Measurements from ENCODE around the gene DAZAP2. TPM values are rescaled to one million over a fixed set of nuclear protein-coding genes. Genes with fewer than 3 reads are reported as not detected.
A peak's percentile ranks its signal among the peaks of the same experiment; 100 is the strongest.

Gene DAZAP2, protein sequence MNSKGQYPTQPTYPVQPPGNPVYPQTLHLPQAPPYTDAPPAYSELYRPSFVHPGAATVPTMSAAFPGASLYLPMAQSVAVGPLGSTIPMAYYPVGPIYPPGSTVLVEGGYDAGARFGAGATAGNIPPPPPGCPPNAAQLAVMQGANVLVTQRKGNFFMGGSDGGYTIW
- 233 and 309 TPM in 2 replicates for total RNA-seq (2014; rRNA removed; shearing (Covaris generic); ENCODE audit: low replicate concordance)

DNA sequence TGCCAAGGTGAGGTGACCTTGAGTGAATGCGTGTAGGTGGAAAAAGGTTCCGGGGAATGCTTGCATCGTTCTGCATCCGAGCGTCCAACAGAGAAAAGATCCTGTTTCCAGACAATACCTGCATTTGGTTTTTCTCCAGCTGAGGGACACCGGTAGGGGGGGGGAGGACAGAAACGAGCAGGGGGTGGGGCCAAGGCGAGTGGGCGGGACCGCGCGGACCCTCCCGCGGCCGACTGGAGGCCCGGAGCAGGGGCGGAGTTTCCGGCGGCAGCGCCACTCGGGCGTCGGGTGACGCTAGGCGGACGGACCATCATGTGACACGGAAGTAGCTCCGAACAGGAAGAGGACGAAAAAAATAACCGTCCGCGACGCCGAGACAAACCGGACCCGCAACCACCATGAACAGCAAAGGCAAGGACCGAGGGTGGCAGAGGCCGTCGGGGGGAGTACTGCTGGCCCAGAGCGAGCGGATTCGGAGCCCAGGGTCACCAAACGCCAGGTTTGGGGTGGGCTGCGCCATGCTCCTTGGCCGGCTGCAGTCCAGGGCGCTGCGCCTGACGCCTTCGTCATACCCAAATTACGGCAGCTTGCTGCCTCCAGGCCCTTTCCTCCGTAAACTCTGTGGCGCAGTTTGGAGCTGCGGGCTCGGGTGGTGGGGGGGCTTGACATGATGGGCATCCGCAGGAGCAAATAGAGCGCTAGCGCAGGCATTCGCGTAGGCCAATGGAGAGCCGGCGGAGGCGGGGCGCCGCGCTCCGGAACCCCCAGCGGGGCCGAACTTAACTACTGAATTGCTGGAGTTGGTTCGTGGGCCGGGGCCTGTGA lies at the start of gene DAZAP2:
Gene DAZAP2 (plus strand): TSS at position 317 of the 825 bp plus-strand sequence. CDS start 82 bp downstream, at position 399.
- DNase-seq (ENCODE audit: low read depth) = peak; percentile 92
- in situ Hi-C loops (cut with HindIII; ENCODE audit: low pct_unique_long_range_greater_than_20kb, low sequenced_read_pairs) = no loop called here

GRCh38 chr12:51189790-51190355 lies 48.8 kb upstream of the DAZAP2 start:
- in situ Hi-C loops (cut with HindIII; ENCODE audit: low pct_unique_long_range_greater_than_20kb, low sequenced_read_pairs) = no loop called here
- no peak for DNase-seq (ENCODE audit: low read depth)

DNA sequence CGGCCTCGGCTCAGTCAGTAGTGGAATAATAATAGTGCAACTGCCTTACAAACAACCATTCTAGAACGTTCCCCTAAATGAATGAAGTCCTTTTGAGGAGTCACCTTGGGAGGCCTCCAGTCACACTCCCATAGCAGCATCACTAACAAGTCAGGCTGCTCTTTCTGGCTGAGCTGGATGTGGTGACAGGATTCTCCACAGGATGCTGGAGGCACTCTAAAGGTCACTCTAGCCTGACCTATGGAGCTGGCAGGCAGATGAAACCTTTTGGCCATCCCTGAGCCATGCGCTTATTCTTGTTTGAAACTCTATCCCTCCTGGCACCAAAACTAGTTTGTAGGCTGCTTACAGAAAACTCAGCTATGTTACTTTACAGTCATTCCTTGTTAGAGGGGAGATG lies 47.8 kb upstream of the DAZAP2 start:
- no peak for DNase-seq (ENCODE audit: low read depth)
- in situ Hi-C loops (cut with HindIII; ENCODE audit: low pct_unique_long_range_greater_than_20kb, low sequenced_read_pairs) = no loop called here

DNA sequence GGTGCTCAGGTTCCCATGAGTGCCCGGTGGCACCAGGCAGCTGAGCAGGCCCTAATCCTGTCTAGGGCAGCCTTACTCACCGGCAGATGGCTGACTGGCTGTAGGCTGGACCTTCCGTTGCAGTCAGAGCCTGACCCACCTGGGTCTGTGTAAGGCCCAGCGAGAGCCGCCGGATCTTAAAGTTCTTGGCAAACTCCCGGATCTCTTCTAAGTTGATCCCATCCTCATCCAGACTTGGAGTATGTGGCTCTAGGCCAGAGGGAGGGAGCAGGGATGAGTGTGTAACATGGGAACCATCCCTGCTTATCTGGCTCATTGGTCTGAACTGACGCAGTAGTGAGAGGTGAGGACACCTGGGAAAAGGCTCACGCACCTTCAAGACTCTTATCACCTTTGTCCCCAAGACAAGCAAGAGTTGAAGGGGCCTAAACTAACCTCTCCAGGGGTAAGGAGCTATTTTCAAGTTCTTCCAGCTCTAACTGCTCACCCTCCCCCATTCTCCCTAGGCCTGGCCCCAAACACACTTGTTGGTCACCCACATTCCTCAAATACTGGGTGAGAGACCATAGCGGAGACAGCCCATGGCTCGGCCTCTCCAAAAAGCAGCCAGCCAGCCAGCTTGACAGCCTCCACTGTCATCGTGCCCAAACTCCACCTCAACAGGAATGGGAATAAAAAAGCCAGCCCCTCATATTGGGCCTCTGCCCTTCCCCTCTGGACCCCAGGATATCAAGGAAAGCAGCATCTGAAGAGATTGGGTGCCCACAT lies 46.9 kb upstream of the DAZAP2 start:
- in situ Hi-C loops (cut with HindIII; ENCODE audit: low pct_unique_long_range_greater_than_20kb, low sequenced_read_pairs) = no loop called here

DNA sequence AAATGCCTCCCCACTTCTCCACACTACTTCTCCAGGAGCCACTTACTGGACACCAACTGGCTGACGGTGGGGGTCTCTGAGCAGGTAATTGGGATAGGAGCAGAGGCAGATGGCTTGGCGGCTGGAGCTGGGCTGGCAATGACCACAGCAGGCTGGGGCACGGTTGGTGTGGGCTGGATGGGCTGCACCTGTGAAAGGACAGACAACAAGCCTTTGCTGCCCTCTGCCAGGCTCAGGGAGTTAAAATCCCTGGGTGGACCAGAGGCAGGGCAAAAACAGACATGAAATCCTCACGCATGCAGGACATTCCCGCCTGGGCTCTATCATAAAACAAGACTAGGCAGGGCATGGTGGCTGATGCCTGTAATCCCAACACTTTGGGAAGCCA lies 46.3 kb upstream of the DAZAP2 start:
- in situ Hi-C loops (cut with HindIII; ENCODE audit: low pct_unique_long_range_greater_than_20kb, low sequenced_read_pairs) = no loop called here
- no peak for DNase-seq (ENCODE audit: low read depth)

More for the DNA sequence above, 46.9 kb upstream of the DAZAP2 start:
- DNase-seq (ENCODE audit: low read depth) = no peak

DNA sequence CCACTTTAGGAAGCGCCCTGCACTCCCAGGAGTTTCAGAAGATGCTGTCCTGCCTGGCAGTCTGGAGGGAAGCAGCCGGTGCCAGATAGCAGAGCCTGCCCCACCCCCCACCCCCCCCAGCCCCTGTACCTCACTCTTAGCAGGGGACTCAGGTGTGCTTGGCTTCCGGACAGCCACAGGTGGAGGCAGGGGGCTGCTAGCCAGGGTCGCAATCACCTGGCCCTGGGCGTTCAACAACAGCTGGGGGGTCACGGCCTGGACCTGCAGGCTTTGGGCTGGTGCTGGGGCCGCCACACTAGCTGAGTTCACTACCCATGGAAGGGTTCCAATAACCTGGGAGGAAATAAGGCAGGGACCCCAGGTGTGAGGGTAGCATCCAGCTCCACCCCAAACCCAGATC lies 42.8 kb upstream of the DAZAP2 start:
- in situ Hi-C loops (cut with HindIII; ENCODE audit: low pct_unique_long_range_greater_than_20kb, low sequenced_read_pairs) = no loop called here
- DNase-seq (ENCODE audit: low read depth) = no peak

DNA sequence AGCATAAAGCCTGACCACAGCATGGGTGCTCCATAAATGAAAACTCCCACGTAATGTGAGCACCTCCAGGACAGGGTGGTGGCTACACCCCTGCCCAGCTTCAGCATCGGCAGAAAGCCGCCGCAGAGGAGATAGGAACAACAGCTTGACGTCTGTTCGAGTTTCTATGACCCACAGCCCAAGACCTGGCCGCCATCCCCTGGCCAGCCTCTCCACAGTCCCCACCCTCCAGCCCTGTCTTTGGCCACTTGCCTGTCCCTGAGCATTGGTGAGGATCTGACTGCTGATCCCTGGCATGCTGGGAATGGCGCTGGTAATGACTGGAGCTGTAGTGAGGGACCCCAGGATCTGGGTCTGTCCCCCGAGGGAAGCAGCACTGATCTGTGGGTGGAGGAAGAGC lies 42.1 kb upstream of the DAZAP2 start:
- DNase-seq (ENCODE audit: low read depth) = no peak
- in situ Hi-C loops (cut with HindIII; ENCODE audit: low pct_unique_long_range_greater_than_20kb, low sequenced_read_pairs) = no loop called here

DNA sequence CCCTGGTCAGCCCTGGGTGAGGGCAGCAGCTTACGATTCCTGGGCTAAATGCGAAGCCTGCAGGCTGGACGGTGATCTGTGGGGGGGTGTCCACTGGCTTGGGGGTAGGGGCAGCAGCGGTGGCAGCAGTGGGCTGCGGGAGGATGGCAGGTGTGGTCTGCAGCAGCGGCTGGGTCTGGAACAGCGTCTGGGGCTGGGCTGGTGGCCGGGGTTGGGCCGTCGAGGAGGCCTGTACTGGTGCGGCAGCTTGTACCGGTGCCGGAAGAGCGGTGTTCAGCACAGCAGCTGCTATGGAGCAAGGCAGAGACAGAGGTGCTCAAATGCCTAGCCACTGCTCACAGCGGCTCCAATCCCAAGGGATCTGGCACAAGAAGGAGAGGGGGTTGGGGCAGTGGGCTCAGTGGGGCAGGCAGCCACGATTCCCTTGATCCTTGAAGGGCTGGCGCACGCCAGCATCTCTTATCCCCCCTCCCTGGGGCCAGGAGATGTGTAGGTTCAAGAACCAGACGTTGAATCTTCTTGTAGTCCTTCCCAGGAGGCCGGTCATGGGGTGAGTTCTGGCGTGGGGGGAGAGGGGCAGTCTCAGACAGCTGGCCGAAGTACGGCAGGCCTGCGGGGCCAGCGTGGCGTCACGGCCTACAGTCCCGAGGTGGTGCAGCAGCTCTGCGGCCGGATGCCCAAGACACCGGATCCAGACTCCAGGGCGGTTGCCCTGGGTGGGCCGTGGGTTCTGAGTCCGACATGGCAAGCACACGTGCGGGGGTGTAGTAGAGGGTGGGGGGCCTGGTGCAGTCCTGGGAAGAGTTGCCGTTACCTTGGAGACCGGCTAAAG lies 40.7 kb upstream of the DAZAP2 start:
- DNase-seq (ENCODE audit: low read depth) = no peak
- in situ Hi-C loops (cut with HindIII; ENCODE audit: low pct_unique_long_range_greater_than_20kb, low sequenced_read_pairs) = no loop called here

DNA sequence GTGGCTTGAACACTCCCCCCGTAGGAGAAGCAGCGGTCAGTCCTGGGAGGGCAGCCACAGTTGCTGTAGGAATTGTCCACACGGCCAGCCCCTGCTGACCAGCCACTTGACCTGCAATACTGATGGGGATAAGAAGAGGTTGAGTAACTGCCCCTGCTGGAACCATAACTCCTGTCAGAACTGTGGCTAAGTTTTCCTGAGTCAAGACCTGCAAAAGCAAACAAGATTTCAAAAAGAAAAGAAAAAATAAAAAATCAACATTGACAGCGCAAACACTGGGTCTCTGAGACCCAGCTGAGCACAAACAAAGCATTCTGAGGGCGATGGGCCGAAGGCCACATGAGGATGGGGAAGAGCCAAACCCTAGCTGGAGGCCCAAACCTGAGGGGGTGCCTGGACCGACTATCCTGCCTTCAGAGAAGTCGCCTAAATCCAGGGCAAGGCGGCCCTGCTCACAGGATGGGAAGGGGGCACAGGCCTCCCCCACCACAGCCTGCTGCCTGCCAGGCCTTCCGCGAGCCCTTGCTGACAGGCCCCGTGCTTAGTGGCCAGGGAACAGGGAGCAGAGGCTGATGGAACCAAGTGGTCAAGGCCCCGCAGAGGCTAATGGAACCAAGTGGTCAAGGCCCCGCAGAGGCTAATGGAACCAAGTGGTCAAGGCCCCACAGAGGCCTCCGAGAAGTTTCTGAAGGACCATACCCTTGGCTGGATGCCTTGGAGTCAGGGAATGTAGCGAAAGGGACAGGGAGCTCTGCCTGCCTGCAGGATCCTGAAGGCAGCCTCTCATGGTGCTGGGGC lies 39.9 kb upstream of the DAZAP2 start:
- no peak for DNase-seq (ENCODE audit: low read depth)
- in situ Hi-C loops (cut with HindIII; ENCODE audit: low pct_unique_long_range_greater_than_20kb, low sequenced_read_pairs) = no loop called here

DNA sequence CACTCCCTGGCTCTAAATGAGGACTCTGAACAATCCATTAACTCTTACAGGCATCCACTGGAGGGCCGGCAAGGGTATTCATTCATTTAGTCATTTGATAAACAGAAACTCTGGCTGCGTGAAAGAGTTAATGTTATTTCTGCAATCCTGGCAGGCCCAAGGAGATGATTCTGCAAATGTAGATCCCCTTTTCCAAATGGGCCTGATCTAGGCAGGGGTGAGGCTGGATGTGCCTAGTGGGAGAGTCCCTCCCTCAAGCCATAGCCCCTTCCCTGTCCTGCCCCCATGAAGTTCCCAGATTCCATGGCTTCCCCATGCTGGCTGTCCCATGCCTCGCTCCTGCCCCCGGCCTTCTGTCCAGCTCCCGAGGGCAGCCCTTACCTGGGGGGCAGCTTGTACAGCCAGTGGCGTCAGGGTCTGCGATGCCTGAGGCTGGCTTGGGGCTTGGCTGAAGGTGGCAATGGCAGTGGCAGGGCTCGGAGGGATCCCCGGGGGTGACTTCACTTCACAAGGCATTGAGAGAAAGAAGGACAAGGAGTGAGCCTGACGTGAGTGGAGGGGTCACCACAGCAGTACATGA lies 39.2 kb upstream of the DAZAP2 start:
- no peak for DNase-seq (ENCODE audit: low read depth)
- in situ Hi-C loops (cut with HindIII; ENCODE audit: low pct_unique_long_range_greater_than_20kb, low sequenced_read_pairs) = no loop called here

DNA sequence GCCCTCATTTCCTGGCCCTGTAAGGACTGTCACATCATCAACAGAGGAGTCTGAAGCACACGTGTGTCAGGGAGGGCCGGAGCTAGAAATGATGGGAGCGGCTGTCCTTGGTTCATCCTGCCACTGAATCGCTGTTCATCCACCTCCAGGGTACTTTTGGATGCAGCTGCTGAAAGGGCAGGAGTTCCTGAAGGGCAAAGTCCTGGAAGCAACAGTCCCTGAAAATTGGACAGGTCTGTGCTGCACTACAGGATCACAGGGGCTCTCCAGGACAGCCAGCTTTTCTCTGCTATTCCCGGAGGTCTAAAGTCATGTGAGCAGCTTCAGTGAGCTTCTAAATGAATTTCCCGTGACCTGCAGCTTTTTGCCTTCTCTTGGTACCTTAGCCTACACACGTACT lies 38.5 kb upstream of the DAZAP2 start:
- no peak for DNase-seq (ENCODE audit: low read depth)
- in situ Hi-C loops (cut with HindIII; ENCODE audit: low pct_unique_long_range_greater_than_20kb, low sequenced_read_pairs) = no loop called here

GRCh38 chr12:51200806-51201205 lies 37.8 kb upstream of the DAZAP2 start:
- in situ Hi-C loops (cut with HindIII; ENCODE audit: low pct_unique_long_range_greater_than_20kb, low sequenced_read_pairs) = no loop called here

DNA sequence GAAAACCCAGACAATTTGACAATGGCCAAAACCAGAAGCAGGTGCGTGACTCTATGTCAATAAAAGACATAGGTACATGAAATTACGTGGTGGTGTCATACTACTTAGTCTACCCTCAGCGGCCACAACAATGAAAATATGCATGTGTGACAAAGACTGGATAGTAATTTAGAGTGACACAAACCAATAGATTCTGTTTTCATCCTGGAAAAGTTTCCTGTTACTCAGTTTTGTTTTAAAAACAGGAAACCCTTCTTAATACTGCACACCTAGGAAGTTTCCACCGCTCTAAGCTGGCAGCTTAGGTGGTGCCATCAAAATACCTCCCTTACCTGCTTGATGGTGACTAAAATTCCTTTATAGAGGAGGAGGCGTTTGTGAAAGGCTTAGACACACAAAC lies 35.9 kb upstream of the DAZAP2 start:
- in situ Hi-C loops (cut with HindIII; ENCODE audit: low pct_unique_long_range_greater_than_20kb, low sequenced_read_pairs) = no loop called here
- no peak for DNase-seq (ENCODE audit: low read depth)

More at GRCh38 chr12:51200806-51201205, 37.8 kb upstream of the DAZAP2 start:
- DNase-seq (ENCODE audit: low read depth) = no peak

DNA sequence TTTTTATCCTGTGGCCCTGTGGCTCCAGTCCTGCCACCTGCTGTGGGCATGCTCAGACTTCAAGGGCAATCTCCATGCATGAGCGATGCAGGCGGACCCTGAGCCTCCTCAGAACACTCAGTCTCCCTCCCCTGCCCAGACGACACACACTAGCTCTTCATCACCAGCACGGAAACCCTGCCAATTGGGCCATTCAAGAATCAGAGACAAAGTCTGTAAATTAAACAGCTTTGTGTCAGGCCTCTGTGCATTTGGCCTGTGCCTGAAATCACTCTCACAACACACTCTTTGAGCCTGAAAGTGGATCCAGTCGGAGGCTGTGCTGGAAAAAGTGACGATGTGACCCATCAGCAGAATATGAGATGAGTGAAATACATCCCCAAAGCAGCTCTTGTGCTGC lies 33.3 kb upstream of the DAZAP2 start:
- DNase-seq (ENCODE audit: low read depth) = no peak
- in situ Hi-C loops (cut with HindIII; ENCODE audit: low pct_unique_long_range_greater_than_20kb, low sequenced_read_pairs) = no loop called here

- in situ Hi-C loops (cut with HindIII; ENCODE audit: low pct_unique_long_range_greater_than_20kb, low sequenced_read_pairs) = no loop called here
- no peak for DNase-seq (ENCODE audit: low read depth)
These were observed 30.5 kb upstream of the DAZAP2 start for GRCh38 chr12:51208016-51208660.

GRCh38 chr12:51209259-51209658 lies 29.4 kb upstream of the DAZAP2 start:
- in situ Hi-C loops (cut with HindIII; ENCODE audit: low pct_unique_long_range_greater_than_20kb, low sequenced_read_pairs) = no loop called here
- no peak for DNase-seq (ENCODE audit: low read depth)
